ENCODE data around the gene C1orf141.
"Not testable (repeated sequence)": the region's sequence is repeated elsewhere in the genome, so short reads cannot be mapped to it uniquely, and the experiment has no call there.

The C1orf141 gene

GRCh38 chr1:67142931-67143330 is 8.2 kb upstream of the C1orf141 start:
- no peak for DNase-seq (ENCODE audit: low spot score)

GRCh38 chr1:67141832-67142231 is 7.1 kb upstream of the C1orf141 start:
- DNase-seq (ENCODE audit: low spot score) = not testable (repeated sequence)

GRCh38 chr1:67140460-67140859 is 5.7 kb upstream of the C1orf141 start:
- DNase-seq (ENCODE audit: low spot score) = no peak

- no peak for DNase-seq (ENCODE audit: low spot score)
Measured at GRCh38 chr1:67138813-67139499, 4.2 kb upstream of the C1orf141 start.

DNA sequence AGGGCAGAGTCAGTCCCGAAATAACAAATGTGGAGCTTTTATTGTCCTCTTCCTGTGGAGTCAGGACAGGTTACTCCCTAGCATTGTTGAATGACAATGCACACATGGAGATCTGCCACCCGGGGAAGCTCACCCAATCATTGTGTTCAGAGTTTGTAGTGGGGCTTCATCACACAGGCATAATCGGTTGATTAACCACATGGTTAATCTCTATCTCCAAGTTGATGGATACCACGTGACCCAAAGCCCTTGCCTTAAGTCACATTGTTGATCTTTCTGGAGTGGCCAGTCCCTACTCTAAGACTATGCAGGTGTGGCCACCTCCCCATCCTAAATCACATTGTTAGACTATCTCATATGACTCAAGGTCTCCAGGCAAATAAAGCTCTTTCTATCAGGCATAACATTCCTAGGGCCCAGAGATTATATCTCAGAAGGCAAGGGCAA is 2.6 kb upstream of the C1orf141 start:
- DNase-seq (ENCODE audit: low spot score) = no peak

DNA sequence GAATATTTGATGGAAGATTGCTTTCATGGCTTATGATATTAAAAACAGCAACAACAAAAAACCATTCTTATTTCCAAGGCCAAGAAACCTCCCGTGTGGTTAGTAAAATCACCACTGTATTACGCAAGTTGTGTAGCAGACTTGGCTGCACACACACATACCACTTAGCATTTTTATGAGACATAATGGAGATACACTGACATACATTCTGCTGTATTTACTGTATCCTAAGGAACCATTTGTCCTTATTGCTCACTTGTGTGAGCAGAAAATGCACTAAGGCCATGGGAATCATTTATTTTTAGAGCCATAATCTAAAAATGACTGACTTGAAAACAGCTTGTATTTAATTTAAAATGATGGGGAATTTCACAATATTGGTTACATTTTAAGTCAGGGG is 584 bp upstream of the C1orf141 start:
- DNase-seq (ENCODE audit: low spot score) = no peak

- DNase-seq (ENCODE audit: low spot score) = no peak
Measured at GRCh38 chr1:67133177-67133576, 1.6 kb downstream of the C1orf141 start.

GRCh38 chr1:67130673-67131072 is 4.1 kb downstream of the C1orf141 start:
- DNase-seq (ENCODE audit: low spot score) = no peak

- no peak for DNase-seq (ENCODE audit: low spot score)
Measured at GRCh38 chr1:67126974-67127373, 7.8 kb downstream of the C1orf141 start.

DNA sequence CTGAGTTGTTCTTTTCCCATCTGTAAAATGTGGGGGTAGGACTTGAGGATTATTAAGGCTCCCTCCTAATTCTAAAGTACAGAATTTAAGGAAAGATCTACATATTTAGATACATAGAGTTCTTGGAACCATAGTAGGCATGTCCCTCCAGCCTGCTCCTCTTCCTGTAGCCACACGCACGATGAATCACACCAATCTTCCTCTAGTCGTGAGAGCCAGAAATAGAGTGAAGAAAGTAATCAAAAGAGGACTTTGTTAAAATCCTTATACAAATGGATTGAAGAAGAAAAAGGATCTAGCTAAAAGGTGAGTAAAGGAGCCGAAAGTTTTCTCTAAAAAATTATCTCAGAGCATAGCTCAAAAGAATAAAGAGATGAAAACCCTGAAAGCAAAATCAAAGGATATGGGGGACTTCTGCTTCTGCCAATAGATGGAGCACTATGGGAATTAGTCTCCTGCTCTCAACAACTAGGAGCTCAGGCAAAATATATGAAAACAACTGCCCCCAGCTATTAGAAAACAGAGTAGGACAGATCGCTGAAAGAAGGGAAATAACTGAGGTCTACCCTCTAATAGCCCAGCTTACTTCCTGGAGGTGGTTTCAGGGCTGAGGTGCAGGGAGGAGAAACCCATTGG is 8.5 kb downstream of the C1orf141 start:
- DNase-seq (ENCODE audit: low spot score) = peak; percentile 35

GRCh38 chr1:67124455-67124854 is 10.3 kb downstream of the C1orf141 start:
- no peak for DNase-seq (ENCODE audit: low spot score)

DNA sequence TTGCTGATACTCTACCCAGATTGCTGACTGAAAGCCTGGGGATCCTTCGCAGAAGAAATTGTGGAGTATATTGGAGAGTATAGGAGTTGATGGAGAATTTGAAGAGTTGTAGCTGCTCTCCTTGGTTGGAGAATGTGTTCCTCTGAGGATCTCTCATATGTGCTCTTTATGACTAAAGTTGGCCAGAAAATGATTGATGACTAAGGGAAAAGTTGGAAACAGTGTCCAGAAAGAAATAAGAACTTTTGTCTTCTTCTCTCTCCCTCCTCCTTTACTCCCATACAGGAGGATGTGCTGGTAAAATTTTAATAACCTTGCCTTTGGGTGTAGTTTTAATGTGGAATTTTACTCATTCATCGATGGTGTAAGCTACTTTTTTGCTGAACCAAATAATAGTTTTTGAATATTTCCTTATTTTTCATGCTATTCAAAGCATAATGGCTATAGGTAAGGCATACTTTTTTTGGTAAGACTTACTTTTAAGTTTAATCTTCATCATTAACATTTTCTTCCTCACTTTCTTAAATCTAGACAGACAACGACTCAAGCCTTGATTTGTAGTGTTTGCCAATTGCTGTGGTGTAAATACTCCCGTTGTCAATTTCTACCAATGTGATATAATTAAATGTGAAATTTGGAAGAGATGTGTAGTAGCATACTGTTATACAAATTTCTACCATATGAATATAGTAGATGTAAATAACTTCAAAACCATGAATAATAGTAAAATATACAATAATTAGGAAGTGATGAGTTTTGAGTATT is 13.7 kb downstream of the C1orf141 start:
- no peak for DNase-seq (ENCODE audit: low spot score)

- no peak for DNase-seq (ENCODE audit: low spot score)
Measured at GRCh38 chr1:67118646-67119045, 16.1 kb downstream of the C1orf141 start.

DNA sequence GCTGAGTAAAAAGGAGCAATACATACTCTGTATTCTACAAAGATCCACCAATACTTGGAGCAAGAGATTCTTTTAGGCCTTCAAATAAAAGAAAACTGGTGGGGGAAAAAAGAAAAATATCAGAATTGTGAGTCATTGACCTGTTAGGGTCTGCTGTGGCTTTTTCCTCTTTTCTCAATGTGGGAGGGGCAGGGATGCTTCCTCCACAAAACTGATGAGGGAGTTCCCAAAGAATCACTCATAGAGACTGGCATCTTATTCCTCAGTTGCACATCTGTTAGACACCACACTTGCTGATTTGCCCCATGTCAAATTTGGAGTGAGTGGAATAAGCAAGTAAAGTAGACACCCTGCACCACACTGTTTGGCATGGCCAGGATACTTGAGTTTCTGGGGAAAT is 16.6 kb downstream of the C1orf141 start:
- DNase-seq (ENCODE audit: low spot score) = no peak

DNA sequence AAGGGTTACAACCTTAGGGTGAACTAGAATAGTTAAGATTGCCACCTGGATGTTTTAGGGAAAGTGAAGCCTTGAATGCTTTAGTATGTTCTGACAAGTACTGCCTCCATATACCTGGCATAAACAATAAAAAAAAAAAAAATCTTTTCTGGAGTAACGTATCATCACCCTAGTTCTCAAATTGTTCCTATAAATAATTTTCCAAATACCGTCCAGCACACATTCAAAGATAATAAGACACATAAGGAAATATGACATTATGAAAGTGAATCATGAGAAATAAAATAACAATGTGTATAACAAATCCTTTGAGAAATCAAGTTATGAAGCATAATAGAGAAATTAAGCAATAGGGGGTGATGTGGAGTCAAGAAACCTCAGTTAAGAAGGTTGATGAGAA is 20.6 kb downstream of the C1orf141 start:
- DNase-seq (ENCODE audit: low spot score) = no peak

- DNase-seq (ENCODE audit: low spot score) = no peak
Measured at GRCh38 chr1:67110352-67110751, 24.4 kb downstream of the C1orf141 start.

DNA sequence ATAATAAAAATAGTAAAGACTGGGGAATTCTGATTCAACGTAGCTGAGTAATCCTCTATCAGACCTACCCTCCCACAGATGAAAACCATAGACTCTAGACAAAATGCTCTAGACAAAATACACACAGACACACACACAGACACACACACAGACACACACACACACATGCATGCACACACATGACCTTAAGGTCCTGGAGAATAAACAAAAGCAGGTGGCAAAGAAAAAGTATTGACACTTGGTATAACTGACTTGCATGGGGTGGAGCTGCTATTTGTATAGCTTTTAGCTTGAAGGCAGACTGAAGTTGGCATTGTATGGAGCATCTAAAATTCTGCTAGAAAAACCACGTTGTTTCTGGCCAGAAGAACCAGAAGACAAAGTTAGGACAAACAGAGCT is 29.3 kb downstream of the C1orf141 start:
- no peak for DNase-seq (ENCODE audit: low spot score)

DNA sequence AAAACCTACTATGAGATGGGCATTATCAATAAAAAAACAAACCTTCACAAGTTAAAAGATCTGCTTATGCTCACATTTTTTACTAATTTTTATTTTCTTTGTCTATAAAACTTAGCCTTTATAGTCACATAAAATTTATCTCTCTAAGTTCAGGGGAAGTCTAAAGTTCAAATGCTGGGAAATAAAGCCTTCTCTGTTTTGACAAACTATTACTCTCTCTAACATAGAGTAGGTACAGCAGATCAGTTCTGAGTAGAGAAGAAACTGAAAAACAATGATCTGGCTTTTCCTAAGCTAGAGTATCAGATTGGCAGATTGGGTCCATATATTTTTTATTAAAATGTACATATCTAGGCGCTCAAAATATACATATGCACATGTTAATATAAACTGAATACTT is 31.2 kb downstream of the C1orf141 start:
- DNase-seq (ENCODE audit: low spot score) = peak; percentile 18

GRCh38 chr1:67100833-67101232 is 33.9 kb downstream of the C1orf141 start:
- DNase-seq (ENCODE audit: low spot score) = no peak

DNA sequence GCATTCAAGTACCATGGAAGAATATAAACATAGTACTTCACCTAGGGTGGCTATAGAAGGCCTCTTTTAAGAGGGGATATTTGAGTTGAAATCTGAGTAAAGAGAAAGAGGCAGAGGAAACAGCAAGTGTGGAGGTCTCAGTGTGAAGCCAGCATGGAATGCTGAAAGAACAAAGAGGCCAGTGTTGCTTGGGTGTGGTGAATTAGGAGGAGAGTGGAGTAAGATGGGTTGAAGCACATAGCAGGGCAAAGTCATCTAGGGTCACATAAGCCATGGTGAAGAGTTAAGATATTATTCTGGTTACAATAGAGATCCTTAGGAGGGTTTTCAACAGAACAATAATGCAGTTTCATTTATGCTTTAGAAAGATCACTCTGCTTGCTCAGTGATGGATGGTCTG is 37.5 kb downstream of the C1orf141 start:
- peak; percentile 80 for DNase-seq (ENCODE audit: low spot score)

GRCh38 chr1:67094191-67094590 is 40.6 kb downstream of the C1orf141 start:
- no peak for DNase-seq (ENCODE audit: low spot score)

GRCh38 chr1:67089685-67090208 is 45.0 kb downstream of the C1orf141 start:
- no peak for DNase-seq (ENCODE audit: low spot score)

DNA sequence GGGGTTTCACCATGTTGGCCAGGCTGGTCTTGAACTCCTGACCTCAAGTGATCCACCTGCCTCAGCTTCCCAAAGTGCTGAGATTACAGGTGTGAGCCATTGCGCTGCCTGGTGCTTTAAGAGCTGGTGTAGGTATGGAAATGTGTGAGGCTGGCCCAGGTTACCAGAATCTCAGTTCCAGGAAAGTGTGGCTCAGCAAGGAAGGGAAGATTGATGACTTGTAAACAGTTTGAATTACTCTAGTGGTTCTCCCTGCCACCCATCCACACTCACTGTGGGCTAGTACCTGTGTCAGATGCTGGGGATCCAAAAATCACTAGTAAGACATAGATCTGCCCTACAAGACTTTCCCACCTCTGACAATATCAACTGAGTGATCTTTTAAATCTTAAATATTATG is 46.3 kb downstream of the C1orf141 start:
- DNase-seq (ENCODE audit: low spot score) = no peak

Data from COLO829 (cell line).